HepG2 (cell line): ENCODE measurements around the gene ATP6V0D1. TPM values are rescaled to one million over a fixed set of nuclear protein-coding genes. Genes with fewer than 3 reads are reported as not detected.

Experiments
- ATM ChIP-seq: fragments of 450-650 bp; IDR thresholded peaks from 2 replicates; pipeline ENCODE4 v1.7.1; 2017; ENCODE audit warnings: mild to moderate bottlenecking, borderline replicate concordance
- HOXA7 ChIP-seq: sonication (generic); formaldehyde crosslinking; IDR thresholded peaks from 2 replicates; pipeline ENCODE4 v1.8.1; 2022; ENCODE audit warnings: mild to moderate bottlenecking, missing genetic modification reagents, moderate library complexity
- MEIS1 ChIP-seq: sonication (generic); formaldehyde crosslinking; IDR thresholded peaks from 2 replicates; pipeline ENCODE4 v1.9.0; 2021; ENCODE audit warnings: mild to moderate bottlenecking, missing genetic modification reagents, moderate library complexity, borderline replicate concordance
- PAWR ChIP-seq: sonication (generic); formaldehyde crosslinking; IDR thresholded peaks from 2 replicates; pipeline ENCODE4 v1.4.0; 2020; ENCODE audit warnings: missing genetic modification reagents, mild to moderate bottlenecking, borderline replicate concordance
- PCBP1 ChIP-seq: fragments of 200-400 bp; formaldehyde crosslinking; IDR thresholded peaks from 2 replicates; pipeline ENCODE4 v1.6.1; 2017; ENCODE audit warnings: mild to moderate bottlenecking, low read depth, low read length, borderline replicate concordance
- RFXANK ChIP-seq: IDR thresholded peaks from 2 replicates; pipeline ENCODE4 v1.6.1; 2016
- RORA ChIP-seq: sonication (generic); formaldehyde crosslinking; IDR thresholded peaks from 2 replicates; pipeline ENCODE4 v1.5.0; 2020; ENCODE audit warnings: mild to moderate bottlenecking, missing genetic modification reagents, moderate library complexity
- RXRA ChIP-seq: sonication (generic); formaldehyde crosslinking; IDR thresholded peaks from 2 replicates; pipeline ENCODE4 v1.5.1; 2020; ENCODE audit warnings: missing genetic modification reagents
- SP5 ChIP-seq: IDR thresholded peaks from 2 replicates; pipeline ENCODE4 v1.6.1; 2016; ENCODE audit warnings: low read depth, borderline replicate concordance
- TAF1 ChIP-seq: sonication (generic); formaldehyde crosslinking; IDR thresholded peaks from 2 replicates; pipeline ENCODE4 v1.4.0; 2020; ENCODE audit warnings: missing genetic modification reagents
- ZNF251 ChIP-seq: sonication (generic); formaldehyde crosslinking; IDR thresholded peaks from 2 replicates; pipeline ENCODE4 v1.9.0; 2021; ENCODE audit warnings: mild to moderate bottlenecking, missing genetic modification reagents
- ZNF619 ChIP-seq: sonication (generic); formaldehyde crosslinking; IDR thresholded peaks from 2 replicates; pipeline ENCODE4 v1.4.0; 2020; ENCODE audit warnings: mild to moderate bottlenecking, missing genetic modification reagents
- ZNF652 ChIP-seq: IDR thresholded peaks from 2 replicates; pipeline ENCODE4 v1.6.1; 2016; ENCODE audit warnings: low read depth, borderline replicate concordance
- ZNF678 ChIP-seq: sonication (generic); formaldehyde crosslinking; IDR thresholded peaks from 2 replicates; pipeline ENCODE4 v1.4.0; 2020; ENCODE audit warnings: mild to moderate bottlenecking, missing genetic modification reagents
- polyA plus RNA-seq, 8 experiments: library from polyadenylated mRNA; depleted of rRNA in 3 of 8; stranded (reverse) in 7 of 8; unstranded in 1 of 8; fragments of >200 nt; fragmentation: Illumina TruSeq in 4 of 8; extraction: Trizol in 4 of 8; gene quantifications; 2 replicates each; pipeline versions ENCODE4 v1.2.1 to v1.2.3, GENCODE V29; 2011 to 2016; ENCODE audit warnings: low read depth in 4 of 8, missing spikeins in 1 of 8, mixed read lengths in 1 of 8; ENCODE audit not compliant: insufficient read depth in 1 of 8
- total RNA-seq, 5 experiments: library from RNA; depleted of rRNA; stranded (reverse); fragments of >200 nt; fragmentation: Illumina TruSeq; extraction: Trizol; gene quantifications; 2 replicates each; pipeline ENCODE4 v1.2.3, GENCODE V29; 2016; ENCODE audit warnings: low read depth in 1 of 5
- TF ChIP-seq, protein P1 (sequence below): sonication (generic); formaldehyde crosslinking; IDR thresholded peaks from 2 replicates; pipeline ENCODE4 v1.4.0; 2020; ENCODE audit warnings: missing genetic modification reagents, borderline replicate concordance
- TF ChIP-seq, protein P2 (sequence below): sonication (generic); formaldehyde crosslinking; IDR thresholded peaks from 2 replicates; pipeline ENCODE4 v1.5.1; 2020; ENCODE audit warnings: mild to moderate bottlenecking, missing genetic modification reagents
- TF ChIP-seq, protein P3 (sequence below): sonication (generic); formaldehyde crosslinking; IDR thresholded peaks from 2 replicates; pipeline ENCODE4 v1.4.0; 2020; ENCODE audit warnings: missing genetic modification reagents
- TF ChIP-seq, protein P4 (sequence below): sonication (generic); formaldehyde crosslinking; IDR thresholded peaks from 2 replicates; pipeline ENCODE4 v1.5.1; 2020; ENCODE audit warnings: missing genetic modification reagents, mild to moderate bottlenecking, borderline replicate concordance
- TF ChIP-seq, protein P5 (sequence below): IDR thresholded peaks from 2 replicates; pipeline ENCODE4 v1.6.1; 2016; ENCODE audit warnings: mild to moderate bottlenecking, missing biosample characterization, missing genetic modification reagents
- TF ChIP-seq, protein P6 (sequence below): sonication (generic); formaldehyde crosslinking; IDR thresholded peaks from 2 replicates; pipeline ENCODE4 v1.5.0; 2020; ENCODE audit warnings: missing genetic modification reagents

The ATP6V0D1 gene
- total and polyA plus RNA-seq, 2 of the 13 experiments (the other 11 are each of a cell fraction or from before 2014, with no cell fraction given) = 51.1 to 61.3 TPM

DNA sequence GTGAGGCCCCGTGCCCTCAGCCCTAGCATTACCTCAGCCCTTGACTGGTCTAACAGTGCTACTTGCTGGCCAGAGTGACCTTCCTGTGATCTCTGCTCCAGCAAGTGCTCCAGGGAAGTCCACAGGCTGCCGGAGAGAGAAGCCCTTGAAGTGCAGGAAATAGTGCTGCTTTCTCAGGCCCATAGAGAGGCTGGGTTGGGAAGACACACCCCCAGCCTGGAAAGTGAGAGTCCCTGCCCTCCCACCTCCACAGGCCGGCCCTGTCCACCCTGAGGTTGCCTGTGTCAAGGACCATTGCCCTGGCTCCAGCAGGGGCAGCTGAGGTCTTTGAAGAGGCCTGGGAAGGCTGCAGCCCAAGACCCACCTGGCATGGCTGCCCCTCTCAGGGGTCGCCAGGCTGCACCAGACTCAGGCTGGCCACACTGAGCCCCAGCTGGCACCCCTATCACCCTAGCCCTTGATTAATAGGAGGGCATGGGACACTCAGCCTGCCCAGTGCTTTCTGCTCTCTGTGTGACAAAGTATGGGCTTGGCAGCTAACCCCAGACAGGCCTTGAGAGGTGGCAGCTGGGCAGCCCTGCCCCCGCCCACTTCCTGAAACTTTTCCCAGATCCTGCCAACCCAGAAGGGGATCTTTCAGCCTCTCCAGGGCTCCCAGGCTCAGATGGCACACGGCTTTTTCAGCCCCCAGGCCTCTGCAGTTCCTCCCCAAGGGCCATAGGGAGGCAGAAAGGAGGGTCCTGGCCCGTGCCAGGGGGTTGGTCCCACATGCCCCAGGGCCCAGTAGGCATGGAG is 21.7 kb downstream of the ATP6V0D1 start (continued):
- TF ChIP-seq, protein P1, sequence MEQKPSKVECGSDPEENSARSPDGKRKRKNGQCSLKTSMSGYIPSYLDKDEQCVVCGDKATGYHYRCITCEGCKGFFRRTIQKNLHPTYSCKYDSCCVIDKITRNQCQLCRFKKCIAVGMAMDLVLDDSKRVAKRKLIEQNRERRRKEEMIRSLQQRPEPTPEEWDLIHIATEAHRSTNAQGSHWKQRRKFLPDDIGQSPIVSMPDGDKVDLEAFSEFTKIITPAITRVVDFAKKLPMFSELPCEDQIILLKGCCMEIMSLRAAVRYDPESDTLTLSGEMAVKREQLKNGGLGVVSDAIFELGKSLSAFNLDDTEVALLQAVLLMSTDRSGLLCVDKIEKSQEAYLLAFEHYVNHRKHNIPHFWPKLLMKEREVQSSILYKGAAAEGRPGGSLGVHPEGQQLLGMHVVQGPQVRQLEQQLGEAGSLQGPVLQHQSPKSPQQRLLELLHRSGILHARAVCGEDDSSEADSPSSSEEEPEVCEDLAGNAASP (CRISPR knock-in tag) = peak; percentile 24; the same call in 1 of the 2 replicates
- TF ChIP-seq, protein P2, sequence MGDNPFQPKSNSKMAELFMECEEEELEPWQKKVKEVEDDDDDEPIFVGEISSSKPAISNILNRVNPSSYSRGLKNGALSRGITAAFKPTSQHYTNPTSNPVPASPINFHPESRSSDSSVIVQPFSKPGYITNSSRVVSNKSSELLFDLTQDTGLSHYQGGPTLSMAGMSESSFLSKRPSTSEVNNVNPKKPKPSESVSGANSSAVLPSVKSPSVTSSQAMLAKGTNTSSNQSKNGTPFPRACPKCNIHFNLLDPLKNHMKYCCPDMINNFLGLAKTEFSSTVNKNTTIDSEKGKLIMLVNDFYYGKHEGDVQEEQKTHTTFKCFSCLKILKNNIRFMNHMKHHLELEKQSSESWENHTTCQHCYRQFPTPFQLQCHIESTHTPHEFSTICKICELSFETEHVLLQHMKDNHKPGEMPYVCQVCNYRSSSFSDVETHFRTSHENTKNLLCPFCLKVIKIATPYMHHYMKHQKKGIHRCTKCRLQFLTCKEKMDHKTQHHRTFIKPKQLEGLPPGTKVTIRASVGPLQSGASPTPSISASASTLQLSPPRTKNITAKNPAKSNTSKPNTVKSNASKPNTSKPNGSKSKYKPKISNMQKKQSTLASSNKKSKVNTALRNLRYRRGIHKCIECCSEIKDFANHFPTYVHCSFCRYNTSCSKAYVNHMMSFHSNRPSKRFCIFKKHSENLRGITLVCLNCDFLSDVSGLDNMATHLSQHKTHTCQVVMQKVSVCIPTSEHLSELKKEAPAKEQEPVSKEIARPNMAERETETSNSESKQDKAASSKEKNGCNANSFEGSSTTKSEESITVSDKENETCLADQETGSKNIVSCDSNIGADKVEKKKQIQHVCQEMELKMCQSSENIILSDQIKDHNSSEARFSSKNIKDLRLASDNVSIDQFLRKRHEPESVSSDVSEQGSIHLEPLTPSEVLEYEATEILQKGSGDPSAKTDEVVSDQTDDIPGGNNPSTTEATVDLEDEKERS (CRISPR knock-in tag) = no peak
- TF ChIP-seq, protein P3, sequence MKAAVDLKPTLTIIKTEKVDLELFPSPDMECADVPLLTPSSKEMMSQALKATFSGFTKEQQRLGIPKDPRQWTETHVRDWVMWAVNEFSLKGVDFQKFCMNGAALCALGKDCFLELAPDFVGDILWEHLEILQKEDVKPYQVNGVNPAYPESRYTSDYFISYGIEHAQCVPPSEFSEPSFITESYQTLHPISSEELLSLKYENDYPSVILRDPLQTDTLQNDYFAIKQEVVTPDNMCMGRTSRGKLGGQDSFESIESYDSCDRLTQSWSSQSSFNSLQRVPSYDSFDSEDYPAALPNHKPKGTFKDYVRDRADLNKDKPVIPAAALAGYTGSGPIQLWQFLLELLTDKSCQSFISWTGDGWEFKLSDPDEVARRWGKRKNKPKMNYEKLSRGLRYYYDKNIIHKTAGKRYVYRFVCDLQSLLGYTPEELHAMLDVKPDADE (CRISPR knock-in tag) = no peak
- TF ChIP-seq TAF1 = no peak
- peak; percentile 54; the same call in 1 of the 2 replicates for TF ChIP-seq RXRA (CRISPR knock-in tag)
- no peak for TF ChIP-seq HOXA7 (CRISPR knock-in tag)
- no peak for TF ChIP-seq ZNF619 (CRISPR knock-in tag)
- TF ChIP-seq SP5 (CRISPR knock-in tag) = no peak
- TF ChIP-seq MEIS1 = no peak
- no peak for TF ChIP-seq RFXANK
- TF ChIP-seq, protein P4, sequence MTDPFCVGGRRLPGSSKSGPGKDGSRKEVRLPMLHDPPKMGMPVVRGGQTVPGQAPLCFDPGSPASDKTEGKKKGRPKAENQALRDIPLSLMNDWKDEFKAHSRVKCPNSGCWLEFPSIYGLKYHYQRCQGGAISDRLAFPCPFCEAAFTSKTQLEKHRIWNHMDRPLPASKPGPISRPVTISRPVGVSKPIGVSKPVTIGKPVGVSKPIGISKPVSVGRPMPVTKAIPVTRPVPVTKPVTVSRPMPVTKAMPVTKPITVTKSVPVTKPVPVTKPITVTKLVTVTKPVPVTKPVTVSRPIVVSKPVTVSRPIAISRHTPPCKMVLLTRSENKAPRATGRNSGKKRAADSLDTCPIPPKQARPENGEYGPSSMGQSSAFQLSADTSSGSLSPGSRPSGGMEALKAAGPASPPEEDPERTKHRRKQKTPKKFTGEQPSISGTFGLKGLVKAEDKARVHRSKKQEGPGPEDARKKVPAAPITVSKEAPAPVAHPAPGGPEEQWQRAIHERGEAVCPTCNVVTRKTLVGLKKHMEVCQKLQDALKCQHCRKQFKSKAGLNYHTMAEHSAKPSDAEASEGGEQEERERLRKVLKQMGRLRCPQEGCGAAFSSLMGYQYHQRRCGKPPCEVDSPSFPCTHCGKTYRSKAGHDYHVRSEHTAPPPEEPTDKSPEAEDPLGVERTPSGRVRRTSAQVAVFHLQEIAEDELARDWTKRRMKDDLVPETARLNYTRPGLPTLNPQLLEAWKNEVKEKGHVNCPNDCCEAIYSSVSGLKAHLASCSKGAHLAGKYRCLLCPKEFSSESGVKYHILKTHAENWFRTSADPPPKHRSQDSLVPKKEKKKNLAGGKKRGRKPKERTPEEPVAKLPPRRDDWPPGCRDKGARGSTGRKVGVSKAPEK = no peak
- TF ChIP-seq, protein P5, sequence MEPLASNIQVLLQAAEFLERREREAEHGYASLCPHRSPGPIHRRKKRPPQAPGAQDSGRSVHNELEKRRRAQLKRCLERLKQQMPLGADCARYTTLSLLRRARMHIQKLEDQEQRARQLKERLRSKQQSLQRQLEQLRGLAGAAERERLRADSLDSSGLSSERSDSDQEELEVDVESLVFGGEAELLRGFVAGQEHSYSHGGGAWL (CRISPR knock-in tag) = no peak
- TF ChIP-seq ZNF678 (CRISPR knock-in tag) = no peak
- TF ChIP-seq, protein P6, sequence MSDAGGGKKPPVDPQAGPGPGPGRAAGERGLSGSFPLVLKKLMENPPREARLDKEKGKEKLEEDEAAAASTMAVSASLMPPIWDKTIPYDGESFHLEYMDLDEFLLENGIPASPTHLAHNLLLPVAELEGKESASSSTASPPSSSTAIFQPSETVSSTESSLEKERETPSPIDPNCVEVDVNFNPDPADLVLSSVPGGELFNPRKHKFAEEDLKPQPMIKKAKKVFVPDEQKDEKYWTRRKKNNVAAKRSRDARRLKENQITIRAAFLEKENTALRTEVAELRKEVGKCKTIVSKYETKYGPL (CRISPR knock-in tag) = no peak
- no peak for TF ChIP-seq ZNF251 (CRISPR knock-in tag)
- TF ChIP-seq PCBP1 = no peak
- TF ChIP-seq PAWR = no peak
- TF ChIP-seq ZNF652 = no peak
- no peak for TF ChIP-seq RORA (CRISPR knock-in tag)
- no peak for TF ChIP-seq ATM
